ENCODE results near the gene KCNQ4.

The KCNQ4 gene

DNA sequence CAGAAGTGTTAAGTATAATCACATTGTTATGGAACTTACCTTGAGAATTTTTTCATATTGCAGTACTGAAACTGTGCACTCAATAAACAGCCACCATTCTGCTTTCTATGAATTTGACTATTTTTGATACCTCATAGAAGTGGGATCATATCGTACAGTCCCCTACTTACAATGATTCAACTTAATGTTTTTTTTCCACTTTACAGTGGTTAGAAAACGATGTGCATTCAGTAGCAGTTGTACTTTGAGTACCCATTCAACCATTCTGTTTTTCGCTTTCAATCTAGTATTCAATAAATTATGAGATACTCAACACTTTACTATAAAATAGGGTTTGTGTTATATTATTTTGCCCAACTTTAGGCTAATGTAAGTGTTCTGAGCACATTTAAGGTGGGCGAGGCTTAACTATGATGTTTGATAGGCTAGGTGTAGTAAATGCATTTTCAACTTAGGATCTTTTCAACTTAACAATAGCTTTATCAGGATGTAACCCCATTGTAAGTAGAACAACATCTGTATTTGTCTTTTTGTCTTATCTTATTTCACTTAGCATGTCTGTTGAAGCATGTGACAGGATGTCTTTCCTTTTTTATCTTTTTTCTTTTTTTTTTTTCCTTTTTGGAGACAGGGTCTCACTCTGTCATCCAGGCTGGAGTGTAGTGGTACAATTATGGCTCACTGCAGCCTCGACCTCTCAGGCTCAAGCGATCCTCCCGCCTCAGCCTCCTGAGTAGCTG, 42.4 kb upstream of the KCNQ4 start:
- Histone ChIP-seq H3K27me3 (ENCODE audit: insufficient read depth, insufficient read length) (no peaks in the 10 kb centered on the region), H3K4me3 (ENCODE audit: insufficient read length, low read depth) (no peak overlapping the region), H3K36me3 (ENCODE audit: insufficient read depth, insufficient read length, low read length) (peaks cover 56% of the 10 kb centered on the region), H3K9me3 (ENCODE audit: insufficient read depth, low read length) (no peaks in the 10 kb centered on the region), H3K9ac (ENCODE audit: insufficient read length, low read depth) (no peak overlapping the region), H3K4me1 (ENCODE audit: insufficient read depth, insufficient read length) (no peaks in the 10 kb centered on the region)
- no peak for TF ChIP-seq SUZ12 (IDR thresholded peaks at IDR 0.05; ENCODE audit: extremely low read depth, insufficient read depth, insufficient read length)
- no peak for TF ChIP-seq ZNF274 (IDR thresholded peaks at IDR 0.05; ENCODE audit: low read depth, low read length)
- no peak for TF ChIP-seq YY1 (IDR thresholded peaks at IDR 0.05; ENCODE audit: insufficient read depth, insufficient read length)
- no peak for DNase-seq (ENCODE audit: low read depth, low spot score)

GRCh38 chr1:40742363-40743061, 41.1 kb upstream of the KCNQ4 start:
- TF ChIP-seq ZNF274 (IDR thresholded peaks at IDR 0.05; ENCODE audit: low read depth, low read length) (no peak), YY1 (IDR thresholded peaks at IDR 0.05; ENCODE audit: insufficient read depth, insufficient read length) (no peak), SUZ12 (IDR thresholded peaks at IDR 0.05; ENCODE audit: extremely low read depth, insufficient read depth, insufficient read length) (no peak)
- no peak overlapping the region for H3K4me3 ChIP-seq (ENCODE audit: insufficient read length, low read depth)
- no peaks in the 10 kb centered on the region for H3K27me3 ChIP-seq (ENCODE audit: insufficient read depth, insufficient read length)
- H3K36me3 ChIP-seq (ENCODE audit: insufficient read depth, insufficient read length, low read length), result peaks cover 61% of the 10 kb centered on the region
- DNase-seq (ENCODE audit: low read depth, low spot score), result no peak
- no peaks in the 10 kb centered on the region for H3K4me1 ChIP-seq (ENCODE audit: insufficient read depth, insufficient read length)
- H3K9ac ChIP-seq (ENCODE audit: insufficient read length, low read depth), result no peak overlapping the region
- H3K9me3 ChIP-seq (ENCODE audit: insufficient read depth, low read length), result no peaks in the 10 kb centered on the region

DNA sequence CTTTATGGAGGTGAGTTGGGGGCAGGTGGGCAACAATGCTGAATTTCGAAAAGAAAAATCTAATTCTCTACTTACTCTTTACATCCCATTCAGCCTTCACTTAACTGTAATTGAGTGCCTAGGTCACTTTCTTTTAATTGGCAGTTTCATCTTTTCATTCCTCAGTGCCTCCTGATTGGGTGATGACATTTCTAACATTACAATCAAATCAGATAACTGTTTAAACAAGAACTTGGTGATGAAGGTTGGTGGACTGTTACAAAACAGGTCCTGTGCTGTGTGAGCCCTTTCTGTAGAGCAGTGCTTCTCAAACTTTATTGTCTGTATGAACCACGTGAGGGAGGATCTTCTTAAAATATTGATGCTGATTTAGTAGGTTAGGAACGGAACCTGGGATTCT, 40.1 kb upstream of the KCNQ4 start:
- peaks cover 69% of the 10 kb centered on the region for H3K36me3 ChIP-seq (ENCODE audit: insufficient read depth, insufficient read length, low read length)

DNA sequence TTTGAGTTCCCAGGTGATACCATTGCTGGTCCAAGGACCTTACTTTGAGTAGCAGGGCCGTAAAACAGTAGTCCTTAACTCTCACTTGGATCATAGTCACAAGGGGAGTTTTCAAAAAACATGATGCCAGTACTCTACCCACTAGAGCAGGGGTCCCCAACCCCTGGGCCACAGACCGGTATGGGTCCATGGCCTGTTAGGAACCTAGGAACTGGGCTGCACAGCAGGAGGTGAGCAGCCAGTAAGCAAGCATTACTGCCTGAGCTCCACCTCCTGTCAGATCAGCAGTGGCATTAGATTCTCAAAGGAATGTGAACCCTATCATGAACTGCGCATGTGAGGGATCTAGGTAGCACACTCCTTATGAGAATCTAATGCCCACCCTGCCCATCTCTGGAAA, 39.7 kb upstream of the KCNQ4 start:
- Histone ChIP-seq H3K9ac (ENCODE audit: insufficient read length, low read depth) (no peak overlapping the region), H3K9me3 (ENCODE audit: insufficient read depth, low read length) (no peaks in the 10 kb centered on the region), H3K4me3 (ENCODE audit: insufficient read length, low read depth) (no peak overlapping the region), H3K4me1 (ENCODE audit: insufficient read depth, insufficient read length) (no peaks in the 10 kb centered on the region), H3K36me3 (ENCODE audit: insufficient read depth, insufficient read length, low read length) (peaks cover 69% of the 10 kb centered on the region), H3K27me3 (ENCODE audit: insufficient read depth, insufficient read length) (no peaks in the 10 kb centered on the region)
- TF ChIP-seq ZNF274 (IDR thresholded peaks at IDR 0.05; ENCODE audit: low read depth, low read length) (no peak), YY1 (IDR thresholded peaks at IDR 0.05; ENCODE audit: insufficient read depth, insufficient read length) (no peak), SUZ12 (IDR thresholded peaks at IDR 0.05; ENCODE audit: extremely low read depth, insufficient read depth, insufficient read length) (no peak)
- DNase-seq (ENCODE audit: low read depth, low spot score), result no peak

More for the DNA sequence above, 40.1 kb upstream of the KCNQ4 start:
- no peak overlapping the region for H3K9ac ChIP-seq (ENCODE audit: insufficient read length, low read depth)
- no peak for TF ChIP-seq ZNF274 (IDR thresholded peaks at IDR 0.05; ENCODE audit: low read depth, low read length)
- no peak for TF ChIP-seq SUZ12 (IDR thresholded peaks at IDR 0.05; ENCODE audit: extremely low read depth, insufficient read depth, insufficient read length)
- TF ChIP-seq YY1 (IDR thresholded peaks at IDR 0.05; ENCODE audit: insufficient read depth, insufficient read length), result no peak
- DNase-seq (ENCODE audit: low read depth, low spot score), result no peak
- no peaks in the 10 kb centered on the region for H3K4me1 ChIP-seq (ENCODE audit: insufficient read depth, insufficient read length)
- H3K4me3 ChIP-seq (ENCODE audit: insufficient read length, low read depth), result no peak overlapping the region
- H3K27me3 ChIP-seq (ENCODE audit: insufficient read depth, insufficient read length), result no peaks in the 10 kb centered on the region
- no peaks in the 10 kb centered on the region for H3K9me3 ChIP-seq (ENCODE audit: insufficient read depth, low read length)

GRCh38 chr1:40745176-40745575, 38.4 kb upstream of the KCNQ4 start:
- H3K4me3 ChIP-seq (ENCODE audit: insufficient read length, low read depth), result no peak overlapping the region
- H3K27me3 ChIP-seq (ENCODE audit: insufficient read depth, insufficient read length), result no peaks in the 10 kb centered on the region
- DNase-seq (ENCODE audit: low read depth, low spot score), result no peak
- TF ChIP-seq SUZ12 (IDR thresholded peaks at IDR 0.05; ENCODE audit: extremely low read depth, insufficient read depth, insufficient read length), result no peak
- TF ChIP-seq YY1 (IDR thresholded peaks at IDR 0.05; ENCODE audit: insufficient read depth, insufficient read length), result no peak
- TF ChIP-seq ZNF274 (IDR thresholded peaks at IDR 0.05; ENCODE audit: low read depth, low read length), result no peak
- peaks cover 70% of the 10 kb centered on the region for H3K36me3 ChIP-seq (ENCODE audit: insufficient read depth, insufficient read length, low read length)
- H3K9ac ChIP-seq (ENCODE audit: insufficient read length, low read depth), result no peak overlapping the region
- no peaks in the 10 kb centered on the region for H3K4me1 ChIP-seq (ENCODE audit: insufficient read depth, insufficient read length)
- H3K9me3 ChIP-seq (ENCODE audit: insufficient read depth, low read length), result no peaks in the 10 kb centered on the region

DNA sequence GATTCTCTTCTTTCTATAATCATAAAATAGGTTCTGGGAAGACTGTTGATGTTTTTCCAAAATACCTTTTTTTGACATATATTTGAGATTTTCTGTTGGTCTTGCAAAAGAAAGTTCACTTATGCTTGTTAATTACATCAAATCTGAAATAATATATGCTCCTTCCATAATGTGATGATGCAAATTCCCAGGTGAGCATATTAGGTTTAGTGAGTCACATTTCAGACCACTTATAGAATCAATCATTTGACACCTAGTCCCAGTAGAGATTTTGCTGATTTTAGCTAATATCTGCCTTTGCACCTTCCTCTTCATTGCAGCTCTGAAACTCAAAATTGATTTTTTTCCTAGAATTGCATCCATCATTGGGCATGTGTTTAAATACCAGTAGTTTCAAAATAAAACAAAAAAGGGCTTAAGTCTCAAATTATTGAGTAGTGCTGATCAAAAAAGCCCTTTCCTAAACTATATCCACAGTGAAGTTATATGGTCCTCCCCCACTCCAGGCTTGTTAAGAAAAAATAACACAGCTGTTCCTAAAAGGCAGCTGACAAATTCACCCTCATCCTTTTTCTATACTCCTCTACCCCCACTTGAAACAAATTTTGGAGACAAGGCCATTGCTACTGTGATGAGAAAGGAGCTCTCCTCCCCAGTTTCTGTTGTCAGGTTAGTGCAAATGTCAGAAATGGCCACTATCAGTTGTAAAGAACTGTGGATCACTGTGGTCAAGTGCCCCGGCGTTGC, 37.1 kb upstream of the KCNQ4 start:
- no peaks in the 10 kb centered on the region for H3K27me3 ChIP-seq (ENCODE audit: insufficient read depth, insufficient read length)
- no peak overlapping the region for H3K9ac ChIP-seq (ENCODE audit: insufficient read length, low read depth)
- no peaks in the 10 kb centered on the region for H3K9me3 ChIP-seq (ENCODE audit: insufficient read depth, low read length)
- H3K36me3 ChIP-seq (ENCODE audit: insufficient read depth, insufficient read length, low read length), result peaks cover 69% of the 10 kb centered on the region
- no peak overlapping the region for H3K4me3 ChIP-seq (ENCODE audit: insufficient read length, low read depth)
- TF ChIP-seq ZNF274 (IDR thresholded peaks at IDR 0.05; ENCODE audit: low read depth, low read length) (no peak), SUZ12 (IDR thresholded peaks at IDR 0.05; ENCODE audit: extremely low read depth, insufficient read depth, insufficient read length) (no peak), YY1 (IDR thresholded peaks at IDR 0.05; ENCODE audit: insufficient read depth, insufficient read length) (no peak)
- DNase-seq (ENCODE audit: low read depth, low spot score), result no peak
- no peaks in the 10 kb centered on the region for H3K4me1 ChIP-seq (ENCODE audit: insufficient read depth, insufficient read length)

Data from NT2/D1 (cell line).